Fibroblast of villous mesenchyme (primary cell): ENCODE data around the gene KRTAP5-8. TPM values are rescaled to one million over a fixed set of nuclear protein-coding genes. Genes with fewer than 3 reads are reported as not detected.

Experiments used
- DNase-seq: peaks from one replicate; pipeline ENCODE4 v3.0.0-alpha.2; 2010; ENCODE audit warnings: low read depth
- H3K4me3 ChIP-seq: 2 replicates; pipeline ENCODE4 v1.5.1; 2011; ENCODE audit warnings: low read depth, mild to moderate bottlenecking, low read length
- CTCF ChIP-seq: IDR thresholded peaks from 2 replicates; pipeline ENCODE4 v1.5.1; 2012; ENCODE audit warnings: low read depth, mild to moderate bottlenecking, low read length; ENCODE audit not compliant: insufficient read depth
- total RNA-seq: library from RNA; depleted of rRNA; stranded (reverse); fragments of >200 nt; gene quantifications from 2 replicates; pipeline ENCODE4 v1.2.3, GENCODE V29; 2012

Gene KRTAP5-8
- total RNA-seq, 1 donor = not detected

DNA sequence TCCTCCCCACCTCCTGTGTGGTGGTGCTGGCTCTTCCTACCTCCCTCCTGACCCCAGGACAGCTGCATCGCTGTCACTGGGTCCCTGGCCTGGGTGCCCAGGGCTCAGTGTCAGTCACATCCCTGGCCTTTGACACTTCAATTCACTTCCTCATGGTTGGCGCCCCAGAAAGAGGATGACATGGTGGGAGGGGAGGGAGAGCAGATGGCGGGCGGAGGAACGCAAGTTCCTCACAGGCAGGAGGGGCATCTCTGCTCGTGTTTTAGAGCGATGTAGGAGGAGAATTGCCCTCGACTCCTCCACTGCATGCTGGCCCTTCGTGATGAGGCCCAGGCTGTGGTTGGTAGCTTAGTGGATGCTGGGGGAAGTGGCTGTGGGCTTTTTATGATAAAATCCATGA lies 45.9 kb upstream of the KRTAP5-8 start:
- TF ChIP-seq CTCF = no peak
- DNase-seq = no peak
- H3K4me3 ChIP-seq = no peak overlapping the region

DNA sequence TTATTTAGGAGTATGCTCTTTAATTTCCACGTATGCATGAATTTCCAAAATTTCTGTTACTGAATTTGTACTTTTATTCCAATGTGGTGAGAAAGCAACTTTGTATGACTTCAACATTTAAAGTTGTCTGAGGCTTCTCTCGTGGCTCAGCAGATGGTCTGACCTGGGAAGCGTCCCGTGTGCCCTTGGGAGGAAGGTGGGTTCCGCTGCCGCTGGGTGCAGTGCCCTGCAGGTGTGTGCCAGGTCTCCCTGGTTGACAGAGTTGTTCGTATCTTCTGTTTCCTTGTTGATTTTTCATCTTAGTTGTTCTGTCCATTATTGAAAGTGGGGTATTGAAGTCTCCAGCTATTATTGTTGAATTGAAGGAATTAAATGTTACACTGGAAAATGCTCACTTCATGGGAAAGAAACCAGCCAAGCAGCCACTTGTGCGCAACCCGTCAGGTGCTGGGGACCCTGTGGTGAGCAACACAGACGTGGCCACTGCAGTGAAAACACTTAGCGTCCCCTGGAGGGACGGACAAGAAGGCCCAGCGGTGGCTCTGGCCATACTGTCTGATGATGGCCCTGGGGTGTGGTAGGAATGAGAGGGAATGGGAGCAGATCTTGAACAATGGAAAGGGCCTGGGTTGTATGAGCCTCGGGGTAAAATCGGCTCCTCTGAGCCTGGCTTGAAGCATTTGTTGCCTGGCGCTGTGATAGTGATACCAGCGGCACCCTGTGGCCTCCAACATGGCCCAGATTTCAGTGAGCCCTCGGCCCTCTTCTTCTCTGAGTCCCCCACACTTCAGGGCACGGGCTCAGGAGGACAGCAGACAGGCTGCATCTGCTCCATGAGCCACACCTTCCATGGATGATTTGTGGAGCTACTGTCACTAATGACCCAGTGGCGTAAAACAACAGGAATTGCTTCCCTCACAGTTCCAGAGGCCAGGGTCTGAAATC lies 42.3 kb upstream of the KRTAP5-8 start:
- no peak overlapping the region for H3K4me3 ChIP-seq
- no peak for DNase-seq
- no peak for TF ChIP-seq CTCF

DNA sequence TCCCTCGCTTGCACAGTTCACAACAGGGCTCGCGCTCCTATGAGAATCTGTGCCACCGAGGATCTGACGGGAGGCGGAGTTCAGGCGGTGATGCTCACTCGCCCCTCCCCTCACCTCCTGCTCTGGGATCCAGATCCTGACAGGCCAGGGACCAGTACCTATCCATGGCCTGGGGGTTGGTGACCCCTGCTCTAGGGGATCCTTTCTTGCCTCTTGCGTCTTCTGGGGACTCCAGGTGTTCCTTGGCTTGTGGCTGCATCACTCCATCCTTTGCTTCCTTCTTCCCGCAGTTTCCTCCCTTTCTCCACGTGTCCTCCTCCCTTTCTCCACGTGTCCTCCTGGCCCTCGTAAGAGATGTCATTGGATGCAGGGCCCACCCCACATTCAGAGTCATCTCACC lies 41.4 kb upstream of the KRTAP5-8 start:
- TF ChIP-seq CTCF = no peak
- H3K4me3 ChIP-seq = no peak overlapping the region
- DNase-seq = no peak

DNA sequence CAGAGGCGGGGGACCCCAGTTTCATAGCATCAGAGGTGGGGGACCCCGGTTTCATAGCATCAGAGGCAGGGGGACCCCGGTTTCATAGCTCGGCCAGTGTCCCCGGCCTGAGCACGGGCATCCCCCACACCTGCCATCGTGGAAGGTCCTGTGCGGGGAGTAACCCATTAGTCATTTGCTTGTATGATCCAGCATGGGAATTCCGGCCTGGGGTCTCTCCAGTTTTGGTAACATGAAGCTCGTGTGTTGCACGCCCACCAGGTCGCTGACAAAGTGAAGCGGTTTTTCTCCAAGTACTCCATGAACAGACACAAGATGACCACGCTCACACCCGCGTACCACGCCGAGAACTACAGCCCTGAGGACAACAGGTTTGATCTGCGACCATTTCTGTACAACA lies 39.7 kb upstream of the KRTAP5-8 start:
- H3K4me3 ChIP-seq = no peak overlapping the region
- no peak for TF ChIP-seq CTCF
- no peak for DNase-seq

- no peak overlapping the region for H3K4me3 ChIP-seq
- no peak for DNase-seq
- no peak for TF ChIP-seq CTCF
Observed at GRCh38 chr11:71499125-71499524, 38.7 kb upstream of the KRTAP5-8 start.

DNA sequence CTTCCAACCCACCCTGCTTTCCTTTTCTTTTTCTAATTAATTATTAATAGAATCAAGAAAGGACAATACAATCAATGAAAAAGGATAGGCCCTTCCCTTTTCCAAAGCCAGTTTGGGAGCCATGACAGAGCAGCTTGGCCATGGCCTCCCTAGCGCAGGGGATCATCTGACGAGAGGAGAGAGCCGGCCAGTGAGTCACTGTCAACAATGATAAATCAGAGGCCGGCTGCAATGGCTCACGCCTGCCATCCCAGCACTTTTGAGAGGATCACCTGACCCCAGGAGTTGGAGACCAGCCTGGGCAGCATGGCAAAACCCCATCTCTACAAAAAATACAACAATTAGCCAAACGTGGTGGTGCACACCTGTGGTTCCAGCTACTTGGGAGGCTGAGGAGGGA lies 38.3 kb upstream of the KRTAP5-8 start:
- H3K4me3 ChIP-seq = no peak overlapping the region
- TF ChIP-seq CTCF = no peak
- DNase-seq = no peak

- TF ChIP-seq CTCF = no peak
- DNase-seq = no peak
- H3K4me3 ChIP-seq = no peak overlapping the region
Observed at GRCh38 chr11:71500601-71501021, 37.2 kb upstream of the KRTAP5-8 start.
